HS-5 (cell line): ENCODE measurements around the gene FCRL6.

Experiments used
- DNase-seq: peaks from one replicate; pipeline ENCODE4 v3.0.0-alpha.2; 2012; ENCODE audit warnings: low read depth

Gene FCRL6, protein sequence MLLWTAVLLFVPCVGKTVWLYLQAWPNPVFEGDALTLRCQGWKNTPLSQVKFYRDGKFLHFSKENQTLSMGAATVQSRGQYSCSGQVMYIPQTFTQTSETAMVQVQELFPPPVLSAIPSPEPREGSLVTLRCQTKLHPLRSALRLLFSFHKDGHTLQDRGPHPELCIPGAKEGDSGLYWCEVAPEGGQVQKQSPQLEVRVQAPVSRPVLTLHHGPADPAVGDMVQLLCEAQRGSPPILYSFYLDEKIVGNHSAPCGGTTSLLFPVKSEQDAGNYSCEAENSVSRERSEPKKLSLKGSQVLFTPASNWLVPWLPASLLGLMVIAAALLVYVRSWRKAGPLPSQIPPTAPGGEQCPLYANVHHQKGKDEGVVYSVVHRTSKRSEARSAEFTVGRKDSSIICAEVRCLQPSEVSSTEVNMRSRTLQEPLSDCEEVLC

DNA sequence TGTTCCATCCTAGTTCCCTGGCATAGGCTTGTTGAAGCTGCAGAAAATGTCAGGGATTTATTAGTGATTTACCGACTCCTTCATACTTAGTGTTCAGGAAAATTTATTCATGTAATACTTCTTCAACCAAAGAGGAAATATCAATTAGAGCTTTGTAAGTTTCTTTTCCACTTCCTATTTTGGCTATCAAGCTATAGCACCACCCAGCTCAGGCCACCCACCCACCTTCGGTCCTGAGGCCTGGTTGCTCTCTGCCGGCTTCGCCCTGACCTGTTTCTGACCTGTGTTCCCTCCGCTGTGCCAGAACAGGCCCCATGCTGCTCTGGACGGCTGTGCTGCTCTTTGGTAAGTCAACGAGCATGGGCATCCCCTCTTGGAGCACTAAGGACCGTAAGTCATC is at the start of gene FCRL6:
Gene FCRL6 (plus strand): TSS at position 250 of the 400 bp plus-strand sequence. CDS start 65 bp downstream, at position 315.
- DNase-seq = no peak

DNA sequence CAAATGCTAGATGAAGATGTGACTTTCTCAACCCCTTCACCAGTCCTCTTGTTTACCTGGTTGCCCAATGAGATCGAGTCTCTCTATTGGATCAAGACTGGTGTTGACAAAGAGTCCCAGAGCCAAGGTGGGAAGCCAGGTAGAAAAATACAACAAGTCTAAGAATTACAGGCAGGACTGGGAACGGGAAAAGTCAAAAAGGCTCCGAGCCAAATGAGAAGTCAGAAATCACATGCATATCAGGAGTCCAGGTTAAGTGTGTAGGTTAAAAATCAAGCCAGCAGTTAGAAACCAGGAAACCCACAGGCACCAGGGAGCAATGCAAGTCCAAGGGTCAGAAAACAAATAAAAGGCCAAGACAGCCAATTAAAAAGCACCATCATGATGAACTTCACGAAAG is 48.8 kb upstream of the FCRL6 start:
- DNase-seq = no peak

DNA sequence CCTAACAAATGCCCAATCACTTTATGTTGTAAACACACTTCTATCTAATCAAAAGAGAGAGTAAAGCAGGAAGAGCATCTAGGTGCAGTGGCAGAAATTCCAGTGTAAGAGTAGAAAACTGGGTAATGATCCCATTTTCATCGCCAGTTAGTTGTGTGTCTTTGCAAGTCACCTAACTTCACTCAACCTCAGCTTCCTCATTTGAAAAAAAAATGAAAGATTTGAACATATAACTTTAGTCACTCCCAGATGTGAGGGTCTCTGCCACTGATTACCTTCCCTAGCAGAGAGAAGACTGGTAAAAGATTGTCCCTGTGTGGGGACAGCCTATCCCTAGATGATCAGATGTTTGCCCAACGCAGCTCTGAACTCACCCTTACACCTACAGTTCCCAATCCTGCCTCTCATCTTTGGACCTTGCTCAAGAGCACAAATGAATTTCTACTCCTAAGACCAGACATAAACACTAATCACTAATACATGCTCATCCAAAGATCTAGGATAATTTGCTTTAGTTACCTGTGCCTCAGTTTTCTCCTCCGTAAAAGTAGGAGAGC is 46.6 kb upstream of the FCRL6 start:
- no peak for DNase-seq

DNA sequence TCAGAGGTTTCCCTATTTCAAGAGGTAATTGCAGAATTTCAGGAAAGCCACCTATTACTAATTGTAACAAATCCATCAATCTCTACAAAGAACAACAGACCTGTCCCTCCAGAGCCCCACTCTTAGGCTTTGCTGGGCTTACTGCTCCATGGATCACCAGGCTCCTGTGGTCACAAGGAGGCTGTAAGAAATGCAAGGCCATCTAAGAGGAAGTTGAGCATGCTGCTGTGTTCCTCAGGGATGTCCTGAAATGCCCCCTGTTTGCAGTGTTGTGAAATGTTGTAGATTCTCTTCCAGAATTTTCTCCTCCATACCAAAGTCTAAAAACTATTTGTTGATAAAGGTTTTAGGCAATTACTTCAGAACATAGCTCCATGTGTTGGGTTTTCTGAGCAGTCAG is 45.8 kb upstream of the FCRL6 start:
- DNase-seq = no peak

DNA sequence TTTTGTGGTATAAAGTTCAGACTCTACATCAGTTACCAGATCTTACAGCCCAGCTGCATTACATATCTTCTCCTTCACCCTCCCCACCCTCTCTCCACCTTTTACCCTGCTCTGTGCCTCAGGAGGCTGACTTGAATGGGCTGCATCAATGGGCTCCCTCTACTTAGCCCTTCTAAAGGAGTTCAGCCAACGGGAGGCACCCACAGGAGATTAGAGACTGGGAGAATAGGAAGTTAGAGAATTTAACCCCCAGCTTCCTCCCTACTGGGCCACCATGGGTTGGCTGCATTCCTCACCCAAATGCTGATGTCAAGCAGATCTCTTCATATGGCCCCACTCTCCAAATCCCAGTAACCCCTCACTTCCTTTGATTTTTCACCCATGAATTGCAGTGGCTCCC is 38.5 kb upstream of the FCRL6 start:
- no peak for DNase-seq

DNA sequence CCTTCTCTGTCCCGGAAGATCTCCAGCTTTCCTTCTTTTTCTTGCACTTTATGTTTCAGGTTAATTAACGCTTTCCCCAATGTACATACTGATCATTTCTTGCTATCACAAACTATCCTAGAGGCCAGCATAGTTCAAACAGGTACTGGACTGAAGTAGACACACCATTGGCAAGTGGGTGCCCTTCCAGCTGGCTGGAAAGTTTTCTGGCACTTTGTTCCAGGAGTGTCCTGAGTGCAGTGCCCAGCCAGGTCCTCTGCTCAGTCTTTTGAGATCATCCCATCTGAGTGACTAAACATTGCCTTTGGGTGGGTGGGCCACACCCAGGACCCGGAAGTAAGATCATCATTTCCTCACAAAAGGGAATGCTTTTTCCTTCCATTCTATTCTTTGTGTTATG is 36.4 kb upstream of the FCRL6 start:
- DNase-seq = no peak

DNA sequence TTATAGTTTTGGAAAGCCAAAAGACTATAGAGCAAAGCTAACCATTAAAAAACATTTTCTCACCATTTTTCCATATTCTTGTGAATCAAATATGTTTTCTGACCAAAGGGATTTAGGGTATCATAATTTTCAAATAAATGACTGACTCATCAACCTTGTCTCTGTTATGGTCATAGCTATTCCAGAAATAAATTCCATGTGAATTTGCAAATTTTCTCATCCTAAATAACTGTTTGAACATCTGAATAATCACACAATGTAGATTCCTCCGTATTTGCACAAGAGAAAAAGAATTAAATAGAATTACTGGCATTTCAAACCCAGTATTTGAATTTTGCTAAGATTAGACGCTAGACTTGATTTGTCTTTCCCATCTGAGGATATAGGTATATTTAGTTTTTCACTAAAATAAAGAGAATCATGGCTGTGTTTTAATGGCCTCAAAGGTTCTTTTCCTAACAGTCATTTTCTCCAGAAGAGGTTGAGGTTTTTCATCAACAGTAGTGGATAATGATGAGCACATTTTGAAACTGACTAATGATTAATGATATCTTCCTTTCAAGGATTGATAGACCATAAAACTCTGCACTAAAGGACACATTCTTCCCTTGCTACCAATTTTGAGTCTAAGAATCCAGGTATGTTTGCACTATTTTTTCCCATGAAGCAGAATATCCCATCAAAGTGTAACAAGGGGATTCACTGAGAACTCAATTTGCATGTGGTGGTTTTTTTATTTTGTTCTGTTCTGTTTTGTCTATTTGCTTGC is 30.8 kb upstream of the FCRL6 start:
- no peak for DNase-seq

DNA sequence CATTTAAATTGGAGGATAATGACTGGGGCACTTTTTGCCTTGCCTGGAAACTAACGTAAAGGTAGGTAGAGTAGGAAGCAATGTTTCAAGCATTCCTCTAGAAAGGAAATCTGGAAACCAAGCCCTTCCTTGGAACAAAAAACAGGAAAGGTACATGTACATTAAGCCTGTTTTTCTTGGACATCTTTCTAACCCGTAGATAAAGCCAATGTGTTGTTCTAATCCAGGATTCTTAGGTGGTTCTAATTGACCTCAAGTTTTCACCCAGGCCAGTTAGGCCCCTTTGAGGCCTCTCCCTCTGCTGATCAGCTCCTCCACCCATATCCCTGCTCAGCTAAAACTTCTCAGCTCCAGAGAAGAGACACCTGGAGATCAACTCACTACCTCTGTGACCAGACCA is 27.7 kb upstream of the FCRL6 start:
- no peak for DNase-seq

DNA sequence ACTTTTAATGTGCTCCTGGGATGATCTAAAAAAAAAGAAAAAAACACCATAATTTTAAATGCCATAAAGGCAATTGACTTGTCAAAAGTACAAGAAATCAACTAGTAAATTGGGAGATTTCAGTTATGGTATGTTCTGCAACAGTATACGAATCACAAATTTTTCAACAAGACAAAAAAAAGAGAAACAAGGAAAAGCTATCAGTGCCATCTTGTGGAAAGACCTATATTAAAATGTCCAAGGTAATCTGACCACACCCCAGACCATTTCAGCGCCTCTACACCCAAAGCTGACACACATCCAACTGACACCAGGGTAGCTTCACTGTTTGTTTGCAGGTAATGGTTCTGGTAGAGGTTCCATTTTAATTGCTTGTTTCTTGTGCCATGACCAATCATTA is 26.4 kb upstream of the FCRL6 start:
- no peak for DNase-seq

DNA sequence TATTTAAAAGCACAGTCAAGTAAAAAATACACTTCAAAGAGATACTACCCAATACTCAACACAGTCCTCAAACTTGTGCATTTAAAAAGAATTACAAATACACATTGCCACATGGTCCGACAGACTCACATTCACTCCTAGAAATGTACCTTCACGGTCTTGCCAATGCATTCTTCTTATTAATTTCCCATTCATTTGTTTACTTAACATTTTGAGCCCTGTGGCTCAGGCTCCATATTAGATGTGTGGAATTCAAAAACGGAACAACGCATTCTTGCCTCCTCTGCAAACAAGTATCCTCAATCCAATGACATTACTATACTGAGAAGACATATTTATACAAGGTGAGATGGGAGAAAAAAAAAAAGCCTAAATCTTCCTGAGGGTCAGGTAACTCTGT is 23.9 kb upstream of the FCRL6 start:
- no peak for DNase-seq

DNA sequence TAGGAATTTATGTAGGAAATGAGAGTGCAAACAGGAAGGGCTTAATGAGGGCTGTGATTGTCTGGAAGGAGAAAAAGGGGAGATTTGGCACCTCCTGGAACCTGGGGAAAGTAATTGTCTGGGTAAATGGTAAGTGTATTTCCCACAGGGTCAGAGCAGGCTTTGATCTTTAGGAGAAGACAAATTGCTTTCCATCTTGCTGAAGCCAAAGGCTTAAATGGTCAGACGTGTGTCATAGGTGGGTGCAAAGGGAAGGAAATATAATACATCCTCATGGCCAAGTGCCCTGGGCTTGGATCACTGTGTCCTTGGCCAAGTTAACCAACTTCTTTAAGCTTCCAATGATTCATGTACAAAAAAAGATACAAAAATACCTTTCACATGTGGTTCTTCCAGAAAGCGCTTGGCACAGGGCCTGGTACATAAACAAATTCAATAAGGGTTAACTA is 22.7 kb upstream of the FCRL6 start:
- peak; percentile 51 for DNase-seq

DNA sequence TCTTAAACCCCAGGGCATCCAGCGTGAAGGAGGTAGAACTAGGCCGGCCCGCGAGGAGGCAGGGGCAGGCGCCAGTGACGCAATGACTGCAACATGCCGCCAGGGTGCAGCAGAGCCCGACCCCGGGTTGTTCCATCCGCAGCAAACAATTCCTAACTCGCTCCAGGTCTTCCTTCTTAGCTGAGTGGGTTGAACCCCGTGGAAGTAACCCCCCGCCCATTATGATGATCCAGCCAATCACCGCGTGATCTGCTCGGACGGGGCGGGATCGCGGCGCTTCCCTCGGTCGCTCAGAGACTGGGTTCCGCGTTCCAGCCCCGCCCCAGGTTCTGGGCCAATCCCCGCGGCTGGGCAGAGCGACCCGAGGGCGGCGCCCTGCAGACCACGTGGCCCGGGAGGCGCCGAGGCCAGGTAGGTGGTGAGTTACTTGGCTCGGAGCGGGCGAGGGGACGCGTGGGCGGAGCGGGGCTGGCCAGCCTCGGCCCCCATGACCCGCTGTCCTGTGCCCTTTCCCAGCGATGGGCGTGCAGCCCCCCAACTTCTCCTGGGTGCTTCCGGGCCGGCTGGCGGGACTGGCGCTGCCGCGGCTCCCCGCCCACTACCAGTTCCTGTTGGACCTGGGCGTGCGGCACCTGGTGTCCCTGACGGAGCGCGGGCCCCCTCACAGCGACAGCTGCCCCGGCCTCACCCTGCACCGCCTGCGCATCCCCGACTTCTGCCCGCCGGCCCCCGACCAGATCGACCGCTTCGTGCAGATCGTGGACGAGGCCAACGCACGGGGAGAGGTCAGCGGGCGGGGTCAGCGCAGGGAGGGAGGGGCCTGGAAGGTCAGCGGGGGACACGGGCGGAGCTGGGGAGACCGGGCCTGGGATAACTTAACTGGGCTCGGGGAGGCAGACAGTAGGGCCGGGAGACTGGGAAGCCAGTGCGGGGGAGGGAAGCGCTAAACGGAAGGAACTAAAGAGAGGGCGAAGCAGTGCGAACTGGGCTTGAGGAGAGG is 21.3 kb upstream of the FCRL6 start, which contains the start of gene DUSP23:
Gene DUSP23 (plus strand): TSS at position 380 of the 1,000 bp plus-strand sequence. CDS start 139 bp downstream, at position 519.
- DNase-seq = peak; percentile 95

DNA sequence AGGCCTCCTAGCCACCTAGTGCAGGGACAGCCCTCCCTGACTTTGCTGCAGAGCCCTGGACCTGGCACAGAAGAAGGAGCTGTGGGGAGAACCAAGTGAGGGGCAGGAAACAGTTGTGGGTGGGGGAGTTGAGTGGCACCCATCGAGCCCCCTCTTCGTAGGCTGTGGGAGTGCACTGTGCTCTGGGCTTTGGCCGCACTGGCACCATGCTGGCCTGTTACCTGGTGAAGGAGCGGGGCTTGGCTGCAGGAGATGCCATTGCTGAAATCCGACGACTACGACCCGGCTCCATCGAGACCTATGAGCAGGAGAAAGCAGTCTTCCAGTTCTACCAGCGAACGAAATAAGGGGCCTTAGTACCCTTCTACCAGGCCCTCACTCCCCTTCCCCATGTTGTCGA is 20.2 kb upstream of the FCRL6 start:
- DNase-seq = no peak

DNA sequence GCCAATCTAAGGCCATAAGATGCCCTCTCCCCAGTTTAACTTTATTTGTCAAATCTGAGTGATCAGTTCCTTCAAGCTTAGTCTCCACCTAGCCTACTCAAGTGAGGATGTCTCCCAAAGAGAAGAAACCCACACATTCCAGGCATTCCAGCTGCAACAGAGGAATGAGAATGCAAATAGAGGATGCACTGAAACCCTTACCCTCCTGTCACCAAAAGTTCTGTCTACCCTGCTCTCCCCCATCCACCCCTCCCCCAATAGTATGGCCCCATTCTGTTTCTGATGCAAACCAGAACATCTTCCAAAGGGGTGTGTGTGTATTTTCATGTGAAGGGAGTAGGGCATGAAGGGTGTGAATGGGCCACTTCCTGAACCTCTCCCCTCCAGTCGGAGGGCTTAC is 18.4 kb upstream of the FCRL6 start:
- no peak for DNase-seq

DNA sequence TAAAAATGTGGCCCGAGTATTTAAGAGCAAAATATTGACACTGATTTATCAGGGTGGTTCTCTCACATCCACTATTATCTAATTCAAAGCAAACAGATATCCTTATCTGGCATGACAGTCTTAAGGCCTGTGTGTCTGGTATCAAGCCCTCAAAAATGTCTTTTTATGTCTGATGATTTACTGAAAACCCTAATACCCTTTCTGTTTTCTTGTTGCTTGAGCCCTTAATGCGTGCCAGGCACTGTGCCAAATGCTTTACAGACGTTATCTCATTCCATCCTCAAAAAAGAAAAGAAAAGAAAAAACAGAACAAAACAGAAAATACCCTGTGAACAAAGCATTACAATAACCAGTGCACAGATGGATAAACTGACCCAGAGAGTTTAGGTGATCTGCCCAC is 15.7 kb upstream of the FCRL6 start:
- DNase-seq = no peak

DNA sequence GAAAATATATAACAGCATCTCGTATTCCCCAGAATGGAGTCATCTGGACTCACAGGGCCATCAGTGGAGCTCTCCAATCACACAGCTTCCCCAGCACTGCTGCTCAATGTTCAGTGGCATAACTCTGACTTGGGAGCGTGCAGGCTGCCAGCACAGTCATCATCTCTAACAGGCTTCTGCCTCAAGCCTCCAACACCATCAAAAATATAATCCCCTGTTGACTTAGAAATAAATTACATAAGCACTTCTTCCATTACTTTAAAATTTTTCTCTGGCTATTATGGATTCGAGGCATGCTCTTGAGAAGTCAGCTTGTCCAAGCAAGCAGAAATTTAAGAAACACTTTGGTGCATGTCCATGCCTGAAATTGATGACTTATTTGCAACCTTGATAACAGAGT is 15.2 kb upstream of the FCRL6 start:
- DNase-seq = no peak

DNA sequence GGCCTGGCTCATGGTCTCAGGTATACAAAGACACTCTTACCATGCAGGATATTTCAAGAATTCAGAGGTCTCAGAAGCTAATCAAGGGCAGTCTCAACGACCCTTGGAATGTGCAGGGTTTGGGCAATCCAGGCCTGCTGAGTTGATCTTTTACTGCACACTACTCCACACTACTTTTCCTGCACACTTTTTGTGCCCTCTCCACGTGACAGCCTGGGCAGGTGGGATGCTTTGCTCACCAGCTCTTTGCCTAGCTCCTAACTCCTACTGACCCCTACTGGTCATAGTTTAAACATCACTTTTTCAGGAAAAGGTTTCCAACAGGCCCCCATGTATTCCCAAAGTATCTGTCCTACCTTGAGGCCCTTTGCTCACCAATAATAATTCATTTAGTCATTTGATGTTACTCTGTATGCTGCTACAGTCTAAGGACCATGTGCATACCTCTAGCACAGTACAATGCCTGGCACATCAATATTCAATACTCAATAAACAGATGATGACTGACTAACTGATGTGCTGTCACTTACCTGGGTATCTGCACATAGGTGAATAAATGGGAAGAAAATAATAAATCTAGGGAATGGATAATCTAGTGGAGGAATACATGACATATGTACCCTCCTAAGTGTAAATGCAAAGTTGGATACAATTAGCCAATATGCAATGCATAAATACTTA is 11.8 kb upstream of the FCRL6 start:
- no peak for DNase-seq

DNA sequence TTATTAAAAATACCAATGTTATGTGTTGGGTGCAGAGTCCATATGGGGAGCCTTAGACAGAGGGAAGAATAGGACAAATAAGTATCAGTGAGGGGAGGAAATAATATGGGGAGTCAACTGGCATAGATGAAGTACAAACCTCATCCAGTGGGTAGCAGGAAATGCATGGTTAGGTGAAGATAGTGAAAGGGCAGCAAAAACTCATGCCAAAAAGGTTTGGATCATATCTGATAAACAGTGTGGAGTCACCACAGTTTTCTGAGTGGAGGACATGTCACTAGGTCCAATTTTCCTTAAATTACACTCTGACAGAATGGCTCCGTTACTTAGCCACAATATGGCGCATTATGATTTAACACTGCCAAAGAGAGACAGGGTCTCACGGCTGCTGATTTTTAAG is 11.1 kb upstream of the FCRL6 start:
- DNase-seq = no peak

DNA sequence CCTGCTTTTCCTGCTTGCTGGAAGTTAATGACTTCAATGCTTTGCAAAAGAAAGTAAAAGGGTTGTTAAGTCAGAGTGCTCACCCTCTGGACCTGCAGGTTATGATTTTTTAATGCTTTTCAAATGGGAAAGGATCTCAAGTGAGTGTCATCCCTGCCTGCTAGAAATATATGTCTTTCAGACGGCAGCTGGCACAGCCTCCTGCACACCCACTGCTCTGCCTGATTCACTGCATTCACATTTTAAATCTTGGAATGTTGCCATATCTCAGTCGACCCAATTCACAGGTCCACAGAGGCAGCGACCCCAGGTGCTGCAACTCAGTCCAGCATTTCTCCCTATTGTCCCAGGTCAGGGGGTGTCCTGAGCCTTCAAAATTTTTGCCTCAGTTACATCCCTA is 10.7 kb upstream of the FCRL6 start:
- DNase-seq = no peak

DNA sequence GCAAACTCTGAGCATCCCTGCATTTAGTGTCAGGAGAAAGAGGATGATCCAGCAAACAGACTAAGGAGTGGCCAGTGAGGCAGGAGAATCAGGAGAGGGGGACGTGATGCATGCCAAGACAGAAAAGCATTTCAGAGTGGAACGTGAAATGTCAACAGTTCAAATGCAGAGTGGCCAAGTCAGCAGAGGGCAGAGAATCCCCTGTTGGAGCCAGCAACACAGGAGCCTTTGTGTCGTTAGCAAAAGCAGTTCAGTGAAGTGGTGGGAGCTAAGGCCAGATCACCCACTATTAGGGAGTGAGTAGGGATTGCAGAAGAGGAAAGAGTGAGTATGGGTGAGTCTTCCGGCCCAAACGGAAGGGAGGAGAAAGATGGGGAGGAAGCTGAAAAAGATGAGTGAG is 6.6 kb upstream of the FCRL6 start:
- DNase-seq = no peak

DNA sequence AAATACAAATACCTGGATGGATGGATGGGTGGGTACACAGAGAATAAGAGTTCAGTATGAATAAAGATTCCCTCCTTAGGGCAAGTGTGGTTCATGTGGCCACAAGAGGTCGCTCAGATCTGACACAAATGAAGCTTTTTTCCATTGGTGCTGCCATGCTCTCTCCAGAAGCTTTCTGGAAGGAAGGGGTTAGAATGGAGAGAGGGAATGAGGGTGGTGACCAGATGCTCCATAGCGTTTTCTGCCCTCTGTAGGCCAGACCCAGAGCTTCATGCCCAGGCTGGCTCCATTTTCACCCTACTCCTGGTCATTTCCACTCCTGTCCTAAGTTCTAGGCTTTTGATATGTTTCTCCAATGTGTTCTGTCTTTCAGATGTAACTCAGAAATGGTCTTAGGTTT is 3.3 kb upstream of the FCRL6 start:
- peak; percentile 67 for DNase-seq
